ENCODE measurements around the gene TPPP.

Gene TPPP

DNA sequence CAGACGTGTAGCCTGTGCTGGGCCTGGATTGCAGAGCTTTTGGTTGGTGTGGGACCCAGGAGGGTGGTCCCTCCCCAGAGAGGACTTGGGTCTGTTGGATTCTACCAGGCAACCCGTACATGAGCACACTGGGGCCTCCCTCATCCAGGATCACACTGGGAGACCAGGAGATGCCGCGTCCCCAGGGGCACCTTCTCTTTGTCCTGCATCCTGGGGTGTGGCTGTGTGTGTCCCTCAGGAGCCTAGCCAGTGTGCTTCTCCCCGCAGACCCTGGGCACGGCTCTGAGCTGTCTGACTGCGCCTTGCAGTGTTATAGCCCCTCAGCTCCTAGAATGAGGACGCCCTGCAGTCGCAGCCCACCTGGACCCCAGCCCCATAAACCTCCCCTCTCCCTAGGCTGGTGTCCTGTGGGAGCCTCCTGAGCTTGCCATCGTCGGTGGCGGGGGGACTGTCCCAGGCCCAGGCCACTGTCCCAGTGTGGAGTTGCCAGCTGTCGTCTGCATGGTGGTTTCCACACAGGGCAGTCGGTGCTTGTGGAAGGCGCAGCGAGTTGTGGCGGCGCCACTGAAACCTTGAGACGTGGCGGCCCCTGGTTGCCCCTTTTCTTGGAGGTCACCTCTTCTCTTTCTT is 53.5 kb downstream of the TPPP start:
- Histone ChIP-seq H3K79me2 (ENCODE audit: insufficient read depth, low read length) (no peaks in the 10 kb centered on the region), H3K36me3 (ENCODE audit: insufficient read depth, low read length) (peaks cover 67% of the 10 kb centered on the region; the same call in 1 of the 2 replicates), H3K4me3 (ENCODE audit: low read length, poor library complexity, severe bottlenecking) (no peak overlapping the region), H3F3A (ENCODE audit: low read depth) (no peaks in the 10 kb centered on the region), H3K9me2 (replicated peaks; ENCODE audit: low read depth, low read length) (no peaks in the 10 kb centered on the region), H3K9me3 (ENCODE audit: insufficient read depth, low read depth, low read length) (no peaks in the 10 kb centered on the region), H2AFZ (ENCODE audit: low read length) (no peak overlapping the region), H3K9ac (ENCODE audit: low read depth, low read length, poor library complexity, severe bottlenecking) (no peak overlapping the region), H3K4me2 (ENCODE audit: low read depth, low read length, poor library complexity, severe bottlenecking) (no peak overlapping the region), H4K20me1 (ENCODE audit: insufficient read depth, low read length, poor library complexity, severe bottlenecking) (no peaks in the 10 kb centered on the region), H3K4me1 (ENCODE audit: insufficient read depth, low read length, poor library complexity, severe bottlenecking) (no peaks in the 10 kb centered on the region), H3K27me3 (ENCODE audit: insufficient read depth, low read length, poor library complexity, severe bottlenecking) (no peaks in the 10 kb centered on the region)
- TF ChIP-seq, protein P1, sequence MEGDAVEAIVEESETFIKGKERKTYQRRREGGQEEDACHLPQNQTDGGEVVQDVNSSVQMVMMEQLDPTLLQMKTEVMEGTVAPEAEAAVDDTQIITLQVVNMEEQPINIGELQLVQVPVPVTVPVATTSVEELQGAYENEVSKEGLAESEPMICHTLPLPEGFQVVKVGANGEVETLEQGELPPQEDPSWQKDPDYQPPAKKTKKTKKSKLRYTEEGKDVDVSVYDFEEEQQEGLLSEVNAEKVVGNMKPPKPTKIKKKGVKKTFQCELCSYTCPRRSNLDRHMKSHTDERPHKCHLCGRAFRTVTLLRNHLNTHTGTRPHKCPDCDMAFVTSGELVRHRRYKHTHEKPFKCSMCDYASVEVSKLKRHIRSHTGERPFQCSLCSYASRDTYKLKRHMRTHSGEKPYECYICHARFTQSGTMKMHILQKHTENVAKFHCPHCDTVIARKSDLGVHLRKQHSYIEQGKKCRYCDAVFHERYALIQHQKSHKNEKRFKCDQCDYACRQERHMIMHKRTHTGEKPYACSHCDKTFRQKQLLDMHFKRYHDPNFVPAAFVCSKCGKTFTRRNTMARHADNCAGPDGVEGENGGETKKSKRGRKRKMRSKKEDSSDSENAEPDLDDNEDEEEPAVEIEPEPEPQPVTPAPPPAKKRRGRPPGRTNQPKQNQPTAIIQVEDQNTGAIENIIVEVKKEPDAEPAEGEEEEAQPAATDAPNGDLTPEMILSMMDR (conservative IDR thresholded peaks at IDR 0.05; ENCODE audit: low read length) = no peak
- no peak for TF ChIP-seq EZH2phosphoT487 (IDR thresholded peaks at IDR 0.05; ENCODE audit: borderline replicate concordance)

DNA sequence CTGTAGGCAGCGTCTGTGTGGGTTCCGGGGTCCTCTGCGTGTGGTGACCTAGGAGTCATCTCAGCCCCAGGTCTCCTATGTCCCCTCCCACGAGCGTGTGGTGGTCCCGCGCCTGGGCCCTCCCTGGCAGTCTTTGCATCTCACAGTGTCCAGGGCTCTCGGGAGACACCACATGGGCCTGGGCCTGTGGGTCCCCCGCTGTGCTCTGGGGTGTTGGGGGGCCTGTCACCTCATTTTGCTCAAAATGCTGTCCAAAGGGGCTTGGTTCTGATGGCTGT is 54.0 kb downstream of the TPPP start:
- Histone ChIP-seq H3K27me3 (ENCODE audit: insufficient read depth, low read length, poor library complexity, severe bottlenecking) (no peaks in the 10 kb centered on the region), H2AFZ (ENCODE audit: low read length) (no peak overlapping the region), H3F3A (ENCODE audit: low read depth) (peaks cover 4% of the 10 kb centered on the region; the same call in 1 of the 2 replicates), H3K9me3 (ENCODE audit: insufficient read depth, low read depth, low read length) (no peaks in the 10 kb centered on the region), H3K4me1 (ENCODE audit: insufficient read depth, low read length, poor library complexity, severe bottlenecking) (no peaks in the 10 kb centered on the region), H3K9ac (ENCODE audit: low read depth, low read length, poor library complexity, severe bottlenecking) (no peak overlapping the region), H3K9me2 (replicated peaks; ENCODE audit: low read depth, low read length) (no peaks in the 10 kb centered on the region), H3K4me2 (ENCODE audit: low read depth, low read length, poor library complexity, severe bottlenecking) (no peak overlapping the region), H3K4me3 (ENCODE audit: low read length, poor library complexity, severe bottlenecking) (no peak overlapping the region), H3K79me2 (ENCODE audit: insufficient read depth, low read length) (no peaks in the 10 kb centered on the region), H3K36me3 (ENCODE audit: insufficient read depth, low read length) (peaks cover 67% of the 10 kb centered on the region; the same call in 1 of the 2 replicates), H4K20me1 (ENCODE audit: insufficient read depth, low read length, poor library complexity, severe bottlenecking) (no peaks in the 10 kb centered on the region)
- TF ChIP-seq, protein P1 (conservative IDR thresholded peaks at IDR 0.05; ENCODE audit: low read length) = no peak
- no peak for TF ChIP-seq EZH2phosphoT487 (IDR thresholded peaks at IDR 0.05; ENCODE audit: borderline replicate concordance)

DNA sequence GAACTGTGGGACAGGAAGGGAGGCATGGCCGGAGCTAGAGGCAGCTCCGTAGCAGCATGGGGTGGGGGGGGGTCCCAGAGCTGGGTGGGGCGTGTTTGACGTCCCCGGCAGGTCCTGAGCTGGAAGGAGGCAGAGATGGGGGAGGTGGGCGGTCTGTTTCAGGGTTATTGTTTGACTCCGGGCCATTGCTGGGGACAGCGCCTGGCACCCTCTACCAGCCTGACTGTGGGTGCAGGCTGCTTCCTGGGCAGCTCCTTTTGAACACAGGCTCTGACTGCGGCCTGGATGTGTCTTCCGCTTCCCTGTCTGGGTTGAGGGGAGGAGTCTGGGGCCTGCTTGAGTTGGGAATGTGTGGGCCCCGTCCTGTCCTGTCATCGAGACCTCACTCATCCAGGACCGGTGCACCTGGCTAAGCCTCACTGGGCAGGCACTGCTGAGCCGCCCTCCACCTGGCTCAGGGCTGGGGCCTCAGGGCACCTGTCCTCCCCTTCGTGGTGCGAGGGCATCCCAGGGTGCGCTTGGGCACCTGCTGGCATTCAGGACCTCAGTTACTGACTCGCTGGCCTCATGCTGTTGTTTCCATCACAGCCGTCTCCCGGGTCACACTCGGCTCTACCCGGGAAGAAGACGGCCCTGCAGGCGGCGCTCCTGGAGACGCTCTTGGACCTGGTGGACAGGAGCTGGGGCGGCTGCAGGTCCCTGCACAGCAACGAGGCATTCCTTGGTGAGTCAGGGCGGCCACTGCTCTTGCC is 54.5 kb downstream of the TPPP start:
- H3F3A ChIP-seq (ENCODE audit: low read depth) = peaks cover 9% of the 10 kb centered on the region; the same call in 1 of the 2 replicates
- H3K79me2 ChIP-seq (ENCODE audit: insufficient read depth, low read length) = no peaks in the 10 kb centered on the region
- no peak for TF ChIP-seq EZH2phosphoT487 (IDR thresholded peaks at IDR 0.05; ENCODE audit: borderline replicate concordance)
- TF ChIP-seq, protein P1 (conservative IDR thresholded peaks at IDR 0.05; ENCODE audit: low read length) = no peak
- no peaks in the 10 kb centered on the region for H3K9me3 ChIP-seq (ENCODE audit: insufficient read depth, low read depth, low read length)
- no peaks in the 10 kb centered on the region for H3K4me1 ChIP-seq (ENCODE audit: insufficient read depth, low read length, poor library complexity, severe bottlenecking)
- H3K9ac ChIP-seq (ENCODE audit: low read depth, low read length, poor library complexity, severe bottlenecking) = no peak overlapping the region
- H3K4me2 ChIP-seq (ENCODE audit: low read depth, low read length, poor library complexity, severe bottlenecking) = no peak overlapping the region
- H2AFZ ChIP-seq (ENCODE audit: low read length) = no peak overlapping the region
- no peaks in the 10 kb centered on the region for H4K20me1 ChIP-seq (ENCODE audit: insufficient read depth, low read length, poor library complexity, severe bottlenecking)
- H3K9me2 ChIP-seq (replicated peaks; ENCODE audit: low read depth, low read length) = no peaks in the 10 kb centered on the region
- peaks cover 68% of the 10 kb centered on the region; the same call in 1 of the 2 replicates for H3K36me3 ChIP-seq (ENCODE audit: insufficient read depth, low read length)
- H3K27me3 ChIP-seq (ENCODE audit: insufficient read depth, low read length, poor library complexity, severe bottlenecking) = no peaks in the 10 kb centered on the region
- no peak overlapping the region for H3K4me3 ChIP-seq (ENCODE audit: low read length, poor library complexity, severe bottlenecking)

Data from Loucy (cell line).